Skeletal muscle cell (primary cell): ENCODE measurements around the gene MAPKAPK5.
"Not testable (repeated sequence)": the region's sequence is repeated elsewhere in the genome, so short reads cannot be mapped to it uniquely, and the experiment has no call there.

Experiments
- DNase-seq: peaks from one replicate; pipeline ENCODE4 v3.0.0-alpha.2; 2010; ENCODE audit warnings: low read depth
- H3K4me3 ChIP-seq: 2 replicates; pipeline ENCODE4 v1.5.1; 2011; ENCODE audit warnings: low read depth, mild to moderate bottlenecking, control low read depth, low read length, moderate library complexity

The MAPKAPK5 gene

DNA sequence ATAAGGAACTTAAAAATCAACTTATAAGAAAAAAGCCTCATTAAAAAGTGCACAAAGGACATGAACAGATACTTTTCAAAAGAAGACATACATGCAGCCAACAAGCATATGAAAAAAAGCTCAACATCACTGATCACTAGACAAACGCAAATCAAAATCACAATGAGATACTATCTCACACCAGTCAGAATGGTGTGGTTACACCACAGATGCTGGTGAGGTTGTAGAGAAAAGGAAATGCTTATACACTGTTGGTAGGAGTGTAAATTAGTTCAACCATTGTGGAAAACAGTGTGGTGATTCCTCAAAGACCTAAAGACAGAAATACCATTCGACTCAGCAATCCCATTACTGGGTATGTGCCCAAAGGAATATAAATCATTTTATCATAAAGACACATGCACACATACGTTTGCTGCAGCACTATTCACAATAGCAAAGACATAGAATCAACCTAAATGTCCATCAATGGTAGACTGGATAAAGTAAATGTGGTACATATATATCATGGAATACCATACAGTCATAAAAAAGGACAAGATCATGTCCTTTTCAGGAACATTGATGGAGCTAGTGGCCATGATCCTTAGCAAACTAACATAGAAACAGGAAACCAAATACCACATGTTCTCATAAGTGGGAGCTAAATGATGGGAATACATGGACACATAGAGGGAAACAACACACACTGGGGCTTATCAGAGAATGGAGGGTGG lies 109.1 kb downstream of the MAPKAPK5 start:
- H3K4me3 ChIP-seq, DNase-seq: not testable (repeated sequence)
